ENCODE data around the gene IRF2. TPM values are rescaled to one million over a fixed set of nuclear protein-coding genes. Genes with fewer than 3 reads are reported as not detected.

Gene IRF2
- total RNA-seq, 3 donors from 2014 or later (not counting 1 experiment from before 2014, with no cell fraction given): 50.6 to 68.5 (median 59.8) TPM

DNA sequence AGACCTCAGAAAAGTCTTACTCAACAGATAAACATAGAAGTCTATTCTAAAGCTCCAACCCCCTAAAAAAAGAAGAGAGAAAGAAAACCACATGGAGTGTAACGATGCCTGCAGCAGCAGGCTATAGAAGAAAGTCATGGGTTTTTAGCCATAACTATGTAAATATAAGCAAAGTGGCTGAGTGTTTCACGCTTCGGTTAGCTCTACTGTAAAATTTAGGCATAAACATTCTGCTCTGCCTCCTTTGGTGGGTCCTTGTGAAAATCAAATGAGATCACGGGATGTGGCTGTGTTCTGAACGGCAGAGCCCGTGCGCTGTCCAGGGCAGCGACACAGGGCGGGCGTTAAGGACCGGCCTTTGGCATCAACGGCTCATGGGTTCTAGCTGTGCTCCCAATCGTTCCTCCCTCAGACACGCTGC is 78.4 kb downstream of the IRF2 start:
- intact Hi-C loops (cut with micrococcal nuclease): no loop called here
- DNase-seq: no peak
- no peak for TF ChIP-seq CTCF (IDR thresholded peaks at IDR 0.05)
- Histone ChIP-seq H3K4me1 (ENCODE audit: control insufficient read depth, insufficient read depth, low read length) (peaks cover 3% of the 10 kb centered on the region), H3K36me3 (ENCODE audit: control insufficient read depth, insufficient read depth, low read length) (peaks cover 81% of the 10 kb centered on the region), H3K27me3 (ENCODE audit: control insufficient read depth, insufficient read depth, low read length) (no peaks in the 10 kb centered on the region), H3K27ac (ENCODE audit: low read length) (no peak overlapping the region), H3K9me3 (ENCODE audit: control insufficient read depth, insufficient read depth, low read length) (no peaks in the 10 kb centered on the region), H3K4me3 (ENCODE audit: low read length) (no peak overlapping the region)
- no peak for ATAC-seq
- Mint-ChIP-seq H3K36me3 (peaks cover 7% of the 10 kb centered on the region), H3K4me1 (peaks cover 10 to 22% of the 10 kb centered on the region in 2 donors), H3K4me3 (no peak overlapping the region), H3K27me3 (ENCODE audit: low read depth in 2 of 2) (no peaks in the 10 kb centered on the region), H3K9me3 (no peaks in the 10 kb centered on the region), H3K27ac (peak overlapping the region in 1 of 2 donors; percentile 50)
- WGBS (ENCODE audit: insufficient coverage): 91% methylated on average over 12 of the region's 14 CpGs

- Histone ChIP-seq H3K9me3 (ENCODE audit: control insufficient read depth, insufficient read depth, low read length) (no peaks in the 10 kb centered on the region), H3K27me3 (ENCODE audit: control insufficient read depth, insufficient read depth, low read length) (no peaks in the 10 kb centered on the region), H3K4me3 (ENCODE audit: low read length) (no peak overlapping the region), H3K4me1 (ENCODE audit: control insufficient read depth, insufficient read depth, low read length) (peaks cover 3% of the 10 kb centered on the region), H3K36me3 (ENCODE audit: control insufficient read depth, insufficient read depth, low read length) (peaks cover 81% of the 10 kb centered on the region), H3K27ac (ENCODE audit: low read length) (peak overlapping the region; percentile 45)
- no peak for TF ChIP-seq CTCF (IDR thresholded peaks at IDR 0.05)
- WGBS (ENCODE audit: insufficient coverage): 85% methylated on average over 7 of the region's 7 CpGs
- H3K4me3 Mint-ChIP-seq: no peak overlapping the region
- DNase-seq (no peak), ATAC-seq (no peak)
- no peaks in the 10 kb centered on the region for H3K9me3 Mint-ChIP-seq
- H3K4me1 Mint-ChIP-seq: peaks cover 8 to 23% of the 10 kb centered on the region in 2 donors
- peaks cover 7% of the 10 kb centered on the region for H3K36me3 Mint-ChIP-seq
- H3K27ac Mint-ChIP-seq: peak overlapping the region in 1 of 2 donors; percentile 50
- intact Hi-C loops (cut with micrococcal nuclease): no loop called here
- H3K27me3 Mint-ChIP-seq (ENCODE audit: low read depth in 2 of 2): no peaks in the 10 kb centered on the region
Measured at GRCh38 chr4:184395451-184395917, 78.9 kb downstream of the IRF2 start.

DNA sequence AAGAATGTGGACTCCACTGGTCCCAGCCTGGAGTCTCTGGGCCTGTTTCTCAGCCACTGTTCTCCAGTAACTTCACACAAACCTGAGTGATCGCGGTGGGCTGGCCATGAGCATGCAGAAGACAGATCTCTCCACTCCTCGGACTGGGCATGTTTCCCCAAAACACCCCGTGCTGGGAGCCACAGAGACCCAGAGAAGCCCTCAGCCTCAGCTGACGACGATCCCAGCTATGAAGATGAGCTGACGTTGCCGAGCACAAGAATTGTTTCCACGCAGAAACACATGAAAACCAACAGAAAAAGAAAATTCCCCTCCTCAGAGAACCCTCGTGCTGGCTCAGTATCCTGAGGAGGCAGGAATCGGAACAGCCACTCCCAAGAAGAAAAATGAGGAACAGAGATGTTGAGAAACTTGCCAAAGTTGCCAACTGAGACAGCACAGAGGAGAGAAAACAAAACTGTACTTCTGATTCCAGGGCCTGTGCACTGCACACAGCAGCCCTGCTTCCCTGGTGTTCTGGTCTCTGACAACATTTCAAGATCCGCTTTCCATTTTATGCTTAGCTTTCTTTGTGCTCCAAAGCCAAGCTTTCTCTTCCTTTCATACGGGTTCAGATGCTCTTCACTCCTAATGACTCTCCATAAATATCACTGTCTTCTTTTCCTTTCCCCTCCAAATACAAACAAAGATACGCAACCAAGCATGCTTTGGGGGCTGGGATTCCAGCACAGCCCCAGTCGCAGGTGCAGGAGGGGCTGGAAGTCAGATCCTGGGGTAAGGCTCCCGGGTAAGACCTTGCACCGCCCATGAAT is 81.4 kb downstream of the IRF2 start:
- no peaks in the 10 kb centered on the region for H3K27me3 ChIP-seq (ENCODE audit: control insufficient read depth, insufficient read depth, low read length)
- Mint-ChIP-seq H3K4me1 (peaks cover 8 to 23% of the 10 kb centered on the region in 2 donors), H3K27ac (peak overlapping the region; percentile 16 to 47), H3K36me3 (peaks cover 14% of the 10 kb centered on the region), H3K27me3 (ENCODE audit: low read depth in 2 of 2) (no peaks in the 10 kb centered on the region), H3K9me3 (no peaks in the 10 kb centered on the region), H3K4me3 (no peak overlapping the region)
- no peak overlapping the region for H3K4me3 ChIP-seq (ENCODE audit: low read length)
- intact Hi-C loops (cut with micrococcal nuclease): no loop called here
- peaks cover 3% of the 10 kb centered on the region for H3K4me1 ChIP-seq (ENCODE audit: control insufficient read depth, insufficient read depth, low read length)
- H3K9me3 ChIP-seq (ENCODE audit: control insufficient read depth, insufficient read depth, low read length): no peaks in the 10 kb centered on the region
- DNase-seq: no peak
- no peak for ATAC-seq
- peaks cover 80% of the 10 kb centered on the region for H3K36me3 ChIP-seq (ENCODE audit: control insufficient read depth, insufficient read depth, low read length)
- 90% methylated on average over 17 of the region's 17 CpGs for WGBS (ENCODE audit: insufficient coverage)
- TF ChIP-seq CTCF (IDR thresholded peaks at IDR 0.05): no peak
- H3K27ac ChIP-seq (ENCODE audit: low read length): no peak overlapping the region
